SK-N-SH (cell line): Measurements from ENCODE around the gene ABCC3. TPM values are rescaled to one million over a fixed set of nuclear protein-coding genes. Genes with fewer than 3 reads are reported as not detected.
A peak's percentile ranks its signal among the peaks of the same experiment; 100 is the strongest.

ENCODE experiments used
- CTCF ChIA-PET: fragments of 300-600, 350-600 bp; formaldehyde crosslinking; extraction: SDS; loops from one replicate; lab custom pipeline; 2021; lab: Yijun Ruan, JAX
- POLR2A ChIA-PET: fragments of 350-600 bp; sonication (Branson Sonifier 250); formaldehyde crosslinking; extraction: SDS; loops from one replicate; lab custom pipeline; 2020; ENCODE audit warnings: antibody characterized with exemption, inconsistent platforms; lab: Yijun Ruan, JAX
- DNase-seq: peaks from one replicate; pipeline ENCODE4 v3.0.0; 2012
- H2AFZ ChIP-seq: fragments of 200-600 bp; sonication (generic); 2 replicates; pipeline ENCODE4 v1.8.1; 2016; ENCODE audit warnings: antibody characterized with exemption, mild to moderate bottlenecking, low read depth
- H3F3A ChIP-seq: fragments of 200-600 bp; sonication (generic); replicated peaks from 2 replicates; pipeline ENCODE3; 2016; ENCODE audit warnings: antibody characterized with exemption, mild to moderate bottlenecking; ENCODE audit not compliant: insufficient read depth
- H3K27ac ChIP-seq, 2 experiments: fragments of 200-500 bp in 1 of 2; fragments of 200-600 bp in 1 of 2; sonication (Bioruptor generic) in 1 of 2; sonication (generic), shearing (Covaris generic) in 1 of 2; 2 replicates each; pipeline versions ENCODE4 v1.5.1 to v1.6.1; 2014 to 2016; ENCODE audit warnings: low read depth in 2 of 2, inconsistent platforms in 1 of 2, low read length in 1 of 2, mild to moderate bottlenecking in 1 of 2, mixed read lengths in 1 of 2
- H3K27me3 ChIP-seq: fragments of 200-600 bp; sonication (generic), shearing (Covaris generic); 2 replicates; pipeline ENCODE4 v1.6.1; 2016; ENCODE audit warnings: mixed run types; ENCODE audit not compliant: insufficient read depth
- H3K36me3 ChIP-seq, 2 experiments: fragments of 200-500 bp in 1 of 2; fragments of 200-600 bp in 1 of 2; sonication (Bioruptor generic) in 1 of 2; sonication (generic) in 1 of 2; replicated peaks in 1 of 2; 2 replicates each; pipeline versions ENCODE3 to v1.5.1; 2014 to 2016; ENCODE audit warnings: low read length in 1 of 2, mild to moderate bottlenecking in 1 of 2; ENCODE audit not compliant: insufficient read depth in 2 of 2, control insufficient read depth in 1 of 2
- H3K4me1 ChIP-seq, 2 experiments: fragments of 200-500 bp in 1 of 2; fragments of 200-600 bp in 1 of 2; sonication (Bioruptor generic) in 1 of 2; sonication (generic), shearing (Covaris generic) in 1 of 2; 2 replicates each; pipeline versions ENCODE4 v1.5.1 to v1.6.1; 2014 to 2016; ENCODE audit warnings: low read depth in 1 of 2, low read length in 1 of 2, mixed run types in 1 of 2; ENCODE audit not compliant: insufficient read depth in 2 of 2, control insufficient read depth in 1 of 2
- H3K4me2 ChIP-seq: fragments of 200-600 bp; sonication (generic), shearing (Covaris generic); 2 replicates; pipeline ENCODE4 v1.6.1; 2017; ENCODE audit warnings: mixed run types
- H3K4me3 ChIP-seq, 2 experiments: fragments of 200-500 bp in 1 of 2; fragments of 200-600 bp in 1 of 2; sonication (Bioruptor generic) in 1 of 2; sonication (generic), shearing (Covaris generic) in 1 of 2; 2 replicates each; pipeline versions ENCODE4 v1.5.1 to v1.8.1; 2014 to 2016; ENCODE audit warnings: low read depth in 2 of 2, inconsistent platforms in 1 of 2, low read length in 1 of 2, mild to moderate bottlenecking in 1 of 2, mixed read lengths in 1 of 2, moderate library complexity in 1 of 2
- H3K79me2 ChIP-seq: fragments of 200-600 bp; sonication (generic); 2 replicates; pipeline ENCODE4 v1.8.1; 2017; ENCODE audit warnings: mild to moderate bottlenecking; ENCODE audit not compliant: insufficient read depth
- H3K9ac ChIP-seq: fragments of 200-600 bp; sonication (generic); 2 replicates; pipeline ENCODE4 v1.6.1; 2017; ENCODE audit warnings: mixed run types
- H3K9me2 ChIP-seq: fragments of 200-600 bp; sonication (generic); 2 replicates; pipeline ENCODE4 v1.6.1; 2017; ENCODE audit warnings: mixed run types
- H3K9me3 ChIP-seq: fragments of 200-600 bp; sonication (generic); 2 replicates; pipeline ENCODE4 v1.6.1; 2017; ENCODE audit warnings: mixed run types, mild to moderate bottlenecking, moderate library complexity
- H4K20me1 ChIP-seq: fragments of 200-600 bp; sonication (generic); 2 replicates; pipeline ENCODE4 v1.6.1; 2017; ENCODE audit warnings: mild to moderate bottlenecking, mixed run types; ENCODE audit not compliant: insufficient read depth
- FOSL2 ChIP-seq: IDR thresholded peaks from 2 replicates; pipeline ENCODE4 v1.4.0; 2012; ENCODE audit warnings: low read depth, mild to moderate bottlenecking, moderate library complexity, borderline replicate concordance
- JUND ChIP-seq: IDR thresholded peaks from 2 replicates; pipeline ENCODE4 v1.4.0; 2012
- POLR2AphosphoS5 ChIP-seq: IDR thresholded peaks from 2 replicates; pipeline ENCODE4 v1.6.1; 2012; ENCODE audit warnings: low read depth, low read length
- RFX5 ChIP-seq: IDR thresholded peaks from 2 replicates; pipeline ENCODE4 v1.6.1; 2012; ENCODE audit warnings: mild to moderate bottlenecking, improper control_type of control experiment, low read length
- RXRA ChIP-seq: IDR thresholded peaks from 2 replicates; pipeline ENCODE4 v1.4.0; 2012; ENCODE audit warnings: low read depth, mild to moderate bottlenecking, borderline replicate concordance
- TEAD4 ChIP-seq: IDR thresholded peaks from 2 replicates; pipeline ENCODE4 v1.4.0; 2012; ENCODE audit warnings: mild to moderate bottlenecking, borderline replicate concordance; ENCODE audit not compliant: insufficient read depth
- WGBS: methylation state at CpG from one replicate; pipeline ENCODE4 v1.1.6; 2017; ENCODE audit warnings: low lambda C conversion rate; 5-methylcytosine and 5-hydroxymethylcytosine counted together
- polyA plus RNA-seq, 3 experiments: library from polyadenylated mRNA; depleted of rRNA; stranded (reverse); fragments of >200 nt; gene quantifications; 2 replicates each; pipeline ENCODE4 v1.2.3, GENCODE V29; 2012
- TF ChIP-seq, protein P1 (sequence below): IDR thresholded peaks from 2 replicates; pipeline ENCODE4 v1.6.1; 2012; ENCODE audit warnings: mild to moderate bottlenecking, low read depth, low read length, moderate library complexity
- TF ChIP-seq, protein P2 (sequence below): IDR thresholded peaks from 2 replicates; pipeline ENCODE4 v1.4.0; 2012; ENCODE audit warnings: low read depth, borderline replicate concordance
- TF ChIP-seq, protein P3 (sequence below): IDR thresholded peaks from 2 replicates; pipeline ENCODE4 v1.4.0; 2012; ENCODE audit warnings: low read depth

The ABCC3 gene
- polyA plus RNA-seq, 1 of the 3 experiments (the other 2 are of a cell fraction): 185 TPM

DNA sequence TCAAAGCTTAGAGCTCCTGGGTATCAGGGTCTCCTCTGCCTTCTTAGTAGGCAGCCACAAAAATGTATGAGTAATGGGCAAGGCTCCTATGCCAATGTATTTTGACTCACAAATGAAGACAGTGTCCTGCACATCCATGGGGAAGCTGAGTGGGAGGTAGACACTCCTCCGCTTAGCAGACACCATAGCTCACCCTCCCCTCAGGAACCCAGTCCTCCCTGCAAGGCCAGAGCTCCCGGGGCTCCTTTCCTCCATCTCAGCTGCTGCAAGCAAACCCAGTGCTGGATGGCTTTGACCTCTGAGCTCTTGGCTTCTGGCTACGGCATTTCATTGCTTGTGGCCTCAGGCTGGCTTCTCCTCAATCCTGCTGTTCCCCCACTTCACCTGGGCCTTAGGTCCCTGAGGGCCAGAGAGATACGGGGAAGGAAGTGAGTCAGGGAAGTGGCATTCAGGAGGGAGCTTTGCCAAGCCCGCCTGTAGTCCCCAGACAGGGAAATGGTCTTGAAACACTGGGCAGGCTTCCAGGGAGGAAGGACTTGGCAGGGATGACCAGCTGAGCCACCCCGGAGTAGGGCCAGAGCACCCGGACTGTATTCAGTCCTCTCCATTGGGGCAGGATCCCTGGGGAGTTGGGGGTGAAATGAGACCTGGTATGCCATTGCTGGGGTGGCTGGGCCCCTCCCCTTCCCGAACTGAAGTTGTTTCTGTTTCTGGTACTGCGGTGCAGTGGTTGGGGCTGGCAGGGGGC is 4.5 kb downstream of the ABCC3 start (continued):
- TF ChIP-seq TEAD4 (peak; percentile 97), JUND (peak; percentile 98), FOSL2 (peak; percentile 92)

DNA sequence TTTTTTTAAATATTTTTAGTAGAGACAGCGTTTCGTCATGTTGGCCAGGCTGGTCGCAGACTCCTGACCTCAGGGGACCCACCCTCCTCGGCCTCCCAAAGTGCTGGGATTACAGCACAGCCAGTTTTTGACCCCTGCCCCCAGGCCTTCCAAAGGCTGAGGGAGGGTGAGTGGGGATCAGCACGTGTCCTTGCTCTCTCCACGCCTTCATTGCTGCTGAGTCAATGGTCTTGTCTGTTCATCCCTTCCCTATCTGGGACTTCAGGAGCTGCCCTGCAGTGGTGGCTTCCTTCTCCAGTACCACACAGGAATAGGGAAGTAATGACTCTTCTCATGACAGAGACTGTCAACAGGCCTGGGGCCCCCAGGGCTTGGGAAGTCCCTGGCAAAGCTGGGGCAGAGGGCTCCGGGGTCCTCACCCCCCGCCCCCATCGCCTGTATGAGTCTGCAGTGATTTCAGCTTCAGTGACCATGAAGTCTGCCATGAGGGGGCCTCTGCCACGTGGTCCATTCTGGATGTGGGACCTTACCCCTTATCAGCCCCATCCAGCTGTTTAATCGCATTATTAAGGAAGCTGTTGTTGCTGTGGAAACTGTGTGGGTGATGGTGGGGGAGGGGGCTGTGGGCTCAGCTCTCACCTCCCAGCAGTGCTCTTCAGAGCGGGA is 6.1 kb downstream of the ABCC3 start:
- H3K9ac ChIP-seq: 0 out of 2 replicates have a peak overlapping the region, but pooled peaks have one; percentile 10
- H3K9me2 ChIP-seq: no peaks in the 10 kb centered on the region
- H4K20me1 ChIP-seq: no peaks in the 10 kb centered on the region; the same call in 1 of the 2 replicates
- ChIA-PET CTCF (interaction anchor here (0.6 to 21.7 kb wide), 12 partner anchors 10 to 163 kb away, joined by 3 to 799 read pairs (median 5); partner anchors contain the start of genes RSAD1 and SPATA20), POLR2A (no interaction called here)
- TF ChIP-seq, protein P1, sequence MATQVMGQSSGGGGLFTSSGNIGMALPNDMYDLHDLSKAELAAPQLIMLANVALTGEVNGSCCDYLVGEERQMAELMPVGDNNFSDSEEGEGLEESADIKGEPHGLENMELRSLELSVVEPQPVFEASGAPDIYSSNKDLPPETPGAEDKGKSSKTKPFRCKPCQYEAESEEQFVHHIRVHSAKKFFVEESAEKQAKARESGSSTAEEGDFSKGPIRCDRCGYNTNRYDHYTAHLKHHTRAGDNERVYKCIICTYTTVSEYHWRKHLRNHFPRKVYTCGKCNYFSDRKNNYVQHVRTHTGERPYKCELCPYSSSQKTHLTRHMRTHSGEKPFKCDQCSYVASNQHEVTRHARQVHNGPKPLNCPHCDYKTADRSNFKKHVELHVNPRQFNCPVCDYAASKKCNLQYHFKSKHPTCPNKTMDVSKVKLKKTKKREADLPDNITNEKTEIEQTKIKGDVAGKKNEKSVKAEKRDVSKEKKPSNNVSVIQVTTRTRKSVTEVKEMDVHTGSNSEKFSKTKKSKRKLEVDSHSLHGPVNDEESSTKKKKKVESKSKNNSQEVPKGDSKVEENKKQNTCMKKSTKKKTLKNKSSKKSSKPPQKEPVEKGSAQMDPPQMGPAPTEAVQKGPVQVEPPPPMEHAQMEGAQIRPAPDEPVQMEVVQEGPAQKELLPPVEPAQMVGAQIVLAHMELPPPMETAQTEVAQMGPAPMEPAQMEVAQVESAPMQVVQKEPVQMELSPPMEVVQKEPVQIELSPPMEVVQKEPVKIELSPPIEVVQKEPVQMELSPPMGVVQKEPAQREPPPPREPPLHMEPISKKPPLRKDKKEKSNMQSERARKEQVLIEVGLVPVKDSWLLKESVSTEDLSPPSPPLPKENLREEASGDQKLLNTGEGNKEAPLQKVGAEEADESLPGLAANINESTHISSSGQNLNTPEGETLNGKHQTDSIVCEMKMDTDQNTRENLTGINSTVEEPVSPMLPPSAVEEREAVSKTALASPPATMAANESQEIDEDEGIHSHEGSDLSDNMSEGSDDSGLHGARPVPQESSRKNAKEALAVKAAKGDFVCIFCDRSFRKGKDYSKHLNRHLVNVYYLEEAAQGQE: no peak
- no peak for TF ChIP-seq POLR2AphosphoS5
- no peak for TF ChIP-seq RXRA
- TF ChIP-seq, protein P2, sequence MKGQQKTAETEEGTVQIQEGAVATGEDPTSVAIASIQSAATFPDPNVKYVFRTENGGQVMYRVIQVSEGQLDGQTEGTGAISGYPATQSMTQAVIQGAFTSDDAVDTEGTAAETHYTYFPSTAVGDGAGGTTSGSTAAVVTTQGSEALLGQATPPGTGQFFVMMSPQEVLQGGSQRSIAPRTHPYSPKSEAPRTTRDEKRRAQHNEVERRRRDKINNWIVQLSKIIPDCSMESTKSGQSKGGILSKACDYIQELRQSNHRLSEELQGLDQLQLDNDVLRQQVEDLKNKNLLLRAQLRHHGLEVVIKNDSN: peak; percentile 44; the same call in 1 of the 2 replicates
- no peak for TF ChIP-seq JUND
- TF ChIP-seq, protein P3, sequence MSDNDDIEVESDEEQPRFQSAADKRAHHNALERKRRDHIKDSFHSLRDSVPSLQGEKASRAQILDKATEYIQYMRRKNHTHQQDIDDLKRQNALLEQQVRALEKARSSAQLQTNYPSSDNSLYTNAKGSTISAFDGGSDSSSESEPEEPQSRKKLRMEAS: peak; percentile 67
- no peak for TF ChIP-seq RFX5
- peaks cover 0 to 8% of the 10 kb centered on the region in 2 experiments for H3K36me3 ChIP-seq
- no peaks in the 10 kb centered on the region for H3K27me3 ChIP-seq
- H3K4me3 ChIP-seq: no peak overlapping the region
- 60% methylated on average over 9 of the region's 12 CpGs for WGBS
- H3F3A ChIP-seq: peaks cover 38% of the 10 kb centered on the region
- no peak overlapping the region for H2AFZ ChIP-seq
- DNase-seq: no peak
- peak overlapping the region; percentile 66 to 97; a peak in 3 of 4 replicates for H3K27ac ChIP-seq
- H3K79me2 ChIP-seq: peaks cover 83% of the 10 kb centered on the region
- no peaks in the 10 kb centered on the region for H3K9me3 ChIP-seq
- peaks cover 33 to 59% of the 10 kb centered on the region in 2 experiments; a peak in 3 of 4 replicates for H3K4me1 ChIP-seq
- H3K4me2 ChIP-seq: peak overlapping the region; percentile 94; the same call in 1 of the 2 replicates
